Esophagus squamous epithelium (tissue), 5 donors: ENCODE data around the gene AKAP10. TPM values are rescaled to one million over a fixed set of nuclear protein-coding genes. Genes with fewer than 3 reads are reported as not detected.

ENCODE experiments used
- DNase-seq: peaks from one replicate; lab custom pipeline; 2025; lab: John Stamatoyannopoulos, UW
- H3K27ac ChIP-seq, 4 donors: fragments of 200-600 bp; sonication (generic); one replicate each; pipeline ENCODE4 v1.5.1; 2016 to 2019; ENCODE audit warnings: mild to moderate bottlenecking in 1 of 4
- H3K27me3 ChIP-seq, 4 donors: fragments of 200-600 bp; sonication (generic); 1 replicate in 3 of 4; 2 replicates in 1 of 4; pipeline versions ENCODE4 v1.5.1 to v1.6.0; 2017 to 2021; ENCODE audit warnings: antibody characterized with exemption in 1 of 4
- H3K36me3 ChIP-seq, 3 donors: fragments of 200-600 bp; sonication (generic); one replicate each; pipeline ENCODE4 v1.5.1; 2016 to 2019
- H3K4me1 ChIP-seq, 3 donors: fragments of 200-600 bp; sonication (generic); one replicate each; pipeline ENCODE4 v1.5.1; 2017 to 2019
- H3K4me3 ChIP-seq, 4 donors: fragments of 200-600 bp; sonication (generic); 1 replicate in 3 of 4; 2 replicates in 1 of 4; pipeline ENCODE4 v1.5.1; 2016 to 2019; ENCODE audit warnings: mild to moderate bottlenecking in 2 of 4, moderate library complexity in 1 of 4
- H3K9me3 ChIP-seq, 3 donors: fragments of 200-600 bp; sonication (generic); one replicate each; pipeline ENCODE4 v1.5.1; 2016 to 2019
- POLR2A ChIP-seq, 4 donors: fragments of 450-650 bp; IDR thresholded peaks; one replicate each; pipeline ENCODE4 v1.6.1; 2017; ENCODE audit warnings: antibody characterized with exemption in 4 of 4, mild to moderate bottlenecking in 4 of 4, moderate library complexity in 3 of 4
- WGBS, 2 donors: methylation state at CpG; one replicate each; pipeline ENCODE4 v1.1.5; 2018; 5-methylcytosine and 5-hydroxymethylcytosine counted together
- intact Hi-C: fragments of 100-400 bp; cut with DNase I; formaldehyde crosslinking; loops from one replicate; pipeline ENCODE4 v1.15.0; 2022
- total RNA-seq, 4 donors: library from RNA; depleted of rRNA; stranded (reverse); fragments of >200 nt; gene quantifications; one replicate each; pipeline ENCODE4 v1.1.0, GENCODE V29; 2016
- TF ChIP-seq, protein P1 (sequence below), 6 experiments: fragments of 450-650 bp in 4 of 6; fragments of 200-600 bp in 2 of 6; sonication (generic) in 2 of 6; IDR thresholded peaks; one replicate each; pipeline ENCODE4 v1.5.1; 2016 to 2019; ENCODE audit warnings: antibody characterized with exemption in 6 of 6, mild to moderate bottlenecking in 4 of 6, moderate library complexity in 4 of 6
- donor health status: DM: yes; HTN: yes; CAD: no.

AKAP10 gene
- total RNA-seq, 4 donors from 2014 or later, result 8.2 to 24.6 (median 16.4) TPM

GRCh38 chr17:19933221-19933620 is 44.4 kb downstream of the AKAP10 start:
- intact Hi-C loops, result no loop called here
- H3K27ac ChIP-seq, result no peak overlapping the region
- no peak for DNase-seq
- no peak overlapping the region for H3K4me3 ChIP-seq
- peaks cover 8 to 100% (median 55%) of the 10 kb centered on the region in 3 donors for H3K36me3 ChIP-seq
- H3K27me3 ChIP-seq, result no peaks in the 10 kb centered on the region
- WGBS, 2 donors, result 95% methylated on average over 5 of the region's 5 CpGs
- no peaks in the 10 kb centered on the region for H3K4me1 ChIP-seq
- TF ChIP-seq, protein P1, sequence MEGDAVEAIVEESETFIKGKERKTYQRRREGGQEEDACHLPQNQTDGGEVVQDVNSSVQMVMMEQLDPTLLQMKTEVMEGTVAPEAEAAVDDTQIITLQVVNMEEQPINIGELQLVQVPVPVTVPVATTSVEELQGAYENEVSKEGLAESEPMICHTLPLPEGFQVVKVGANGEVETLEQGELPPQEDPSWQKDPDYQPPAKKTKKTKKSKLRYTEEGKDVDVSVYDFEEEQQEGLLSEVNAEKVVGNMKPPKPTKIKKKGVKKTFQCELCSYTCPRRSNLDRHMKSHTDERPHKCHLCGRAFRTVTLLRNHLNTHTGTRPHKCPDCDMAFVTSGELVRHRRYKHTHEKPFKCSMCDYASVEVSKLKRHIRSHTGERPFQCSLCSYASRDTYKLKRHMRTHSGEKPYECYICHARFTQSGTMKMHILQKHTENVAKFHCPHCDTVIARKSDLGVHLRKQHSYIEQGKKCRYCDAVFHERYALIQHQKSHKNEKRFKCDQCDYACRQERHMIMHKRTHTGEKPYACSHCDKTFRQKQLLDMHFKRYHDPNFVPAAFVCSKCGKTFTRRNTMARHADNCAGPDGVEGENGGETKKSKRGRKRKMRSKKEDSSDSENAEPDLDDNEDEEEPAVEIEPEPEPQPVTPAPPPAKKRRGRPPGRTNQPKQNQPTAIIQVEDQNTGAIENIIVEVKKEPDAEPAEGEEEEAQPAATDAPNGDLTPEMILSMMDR (IDR thresholded peaks at IDR 0.05), result no peak
- TF ChIP-seq POLR2A (IDR thresholded peaks at IDR 0.05), result no peak
- H3K9me3 ChIP-seq, result no peaks in the 10 kb centered on the region

DNA sequence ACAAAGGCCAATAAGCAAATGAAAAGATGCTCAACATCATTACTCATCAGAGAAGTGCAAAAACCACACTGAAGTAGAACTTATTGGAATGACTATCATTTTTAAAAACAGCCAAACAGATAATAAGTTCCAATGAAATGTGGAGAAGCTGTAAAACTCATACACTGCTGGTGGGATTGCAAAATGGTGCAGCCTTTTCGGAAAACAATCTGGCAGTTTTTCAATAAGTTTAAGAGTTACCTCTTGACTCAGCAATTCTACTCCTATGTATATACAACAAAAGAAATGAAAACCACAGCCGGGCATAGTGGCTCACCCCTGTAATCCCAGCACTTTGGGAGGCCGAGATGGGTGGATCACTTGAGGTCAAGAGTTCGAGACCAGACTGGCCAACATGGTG is 49.3 kb downstream of the AKAP10 start:
- Histone ChIP-seq H3K4me3 (no peak overlapping the region), H3K9me3 (no peaks in the 10 kb centered on the region), H3K4me1 (no peaks in the 10 kb centered on the region), H3K27ac (no peak overlapping the region), H3K27me3 (no peaks in the 10 kb centered on the region), H3K36me3 (peaks cover 11 to 100% (median 44%) of the 10 kb centered on the region in 3 donors)
- TF ChIP-seq, protein P1 (IDR thresholded peaks at IDR 0.05), result no peak
- TF ChIP-seq POLR2A (IDR thresholded peaks at IDR 0.05), result no peak
- WGBS, 2 donors, result 75 to 86% methylated on average over 4 of the region's 4 CpGs
- DNase-seq, result no peak
- intact Hi-C loops, result no loop called here

GRCh38 chr17:19915245-19915978 is 62.2 kb downstream of the AKAP10 start:
- Histone ChIP-seq H3K27ac (no peak overlapping the region), H3K9me3 (no peaks in the 10 kb centered on the region), H3K4me1 (no peaks in the 10 kb centered on the region), H3K27me3 (no peaks in the 10 kb centered on the region), H3K4me3 (no peak overlapping the region), H3K36me3 (peaks cover 5 to 100% (median 15%) of the 10 kb centered on the region in 3 donors)
- intact Hi-C loops, result no loop called here
- no peak for DNase-seq
- TF ChIP-seq, protein P1 (IDR thresholded peaks at IDR 0.05), result no peak
- no peak for TF ChIP-seq POLR2A (IDR thresholded peaks at IDR 0.05)
- WGBS, 2 donors, result 87 to 94% methylated on average over 2 of the region's 2 CpGs

DNA sequence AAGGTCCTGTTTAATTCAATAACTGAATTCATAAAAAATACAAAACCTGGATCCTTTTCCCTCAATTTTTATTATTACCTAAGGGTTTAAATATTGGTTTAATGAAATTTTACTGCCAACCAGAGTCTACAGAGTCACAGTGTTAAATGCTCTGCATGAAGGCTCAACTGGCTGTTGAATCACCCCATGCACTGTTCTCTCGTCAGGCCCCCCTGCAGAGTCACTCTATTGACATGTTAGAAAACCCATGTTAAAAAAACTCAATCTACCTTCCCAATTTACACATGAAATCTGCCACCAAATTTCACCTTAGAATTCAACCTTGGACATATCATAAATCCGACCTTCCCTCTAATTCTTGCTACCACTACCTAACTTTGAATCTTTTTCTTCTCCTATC is 66.6 kb downstream of the AKAP10 start:
- Histone ChIP-seq H3K36me3 (peaks cover 9 to 100% (median 15%) of the 10 kb centered on the region in 3 donors), H3K27ac (no peak overlapping the region), H3K4me1 (no peaks in the 10 kb centered on the region), H3K4me3 (no peak overlapping the region), H3K9me3 (no peaks in the 10 kb centered on the region), H3K27me3 (no peaks in the 10 kb centered on the region)
- 95 to 96% methylated on average over 2 of the region's 2 CpGs for WGBS, 2 donors
- intact Hi-C loops, result no loop called here
- TF ChIP-seq POLR2A (IDR thresholded peaks at IDR 0.05), result no peak
- no peak for DNase-seq

DNA sequence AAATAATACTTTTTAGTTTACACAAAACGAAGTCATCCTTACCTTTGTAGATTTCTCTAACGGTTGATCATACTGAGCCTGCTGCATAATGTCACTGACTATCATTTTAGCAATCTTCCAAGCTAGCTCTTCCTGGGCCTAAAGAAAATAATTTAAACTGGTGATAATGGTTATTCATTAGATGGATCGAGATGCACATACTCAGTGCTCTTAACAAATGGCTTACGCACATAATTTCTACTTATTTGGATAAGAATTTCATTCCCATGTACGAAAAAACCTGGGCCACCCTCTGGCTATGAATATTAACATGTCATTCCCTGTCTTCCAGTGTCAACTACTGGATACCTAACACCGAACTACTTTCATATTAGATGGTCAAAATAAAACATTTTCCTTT is 68.5 kb downstream of the AKAP10 start:
- Histone ChIP-seq H3K9me3 (no peaks in the 10 kb centered on the region), H3K36me3 (peaks cover 10 to 100% (median 21%) of the 10 kb centered on the region in 3 donors), H3K4me3 (no peak overlapping the region), H3K4me1 (no peaks in the 10 kb centered on the region), H3K27me3 (no peaks in the 10 kb centered on the region), H3K27ac (no peak overlapping the region)
- WGBS, 2 donors, result 90 to 92% methylated on average over 6 of the region's 6 CpGs
- no peak for TF ChIP-seq POLR2A (IDR thresholded peaks at IDR 0.05)
- TF ChIP-seq, protein P1 (IDR thresholded peaks at IDR 0.05), result no peak
- intact Hi-C loops, result no loop called here
- DNase-seq, result no peak
